HG02870 (cell line): ENCODE measurements around the gene RIOK1.
"Not testable (repeated sequence)": the region's sequence is repeated elsewhere in the genome, so short reads cannot be mapped to it uniquely, and the experiment has no call there.

Experiments used
- ATAC-seq: cut with Tn5 transposase; IDR thresholded peaks from one replicate; pipeline ENCODE4 v1.9.1; 2021; ENCODE audit warnings: mild to moderate bottlenecking, moderate library complexity; ENCODE audit not compliant: unreplicated experiment

The RIOK1 gene

GRCh38 chr6:7439228-7439627, 49.6 kb downstream of the RIOK1 start:
- ATAC-seq: no peak

GRCh38 chr6:7440476-7440875, 50.9 kb downstream of the RIOK1 start:
- ATAC-seq: no peak

- no peak for ATAC-seq
Measured at GRCh38 chr6:7441048-7441775, 51.6 kb downstream of the RIOK1 start.

- ATAC-seq: no peak
Measured at GRCh38 chr6:7442467-7442866, 52.9 kb downstream of the RIOK1 start.

- no peak for ATAC-seq
Measured at GRCh38 chr6:7445101-7445500, 55.5 kb downstream of the RIOK1 start.

- no peak for ATAC-seq
Measured at GRCh38 chr6:7445885-7446461, 56.4 kb downstream of the RIOK1 start.

- no peak for ATAC-seq
Measured at GRCh38 chr6:7446619-7447325, 57.2 kb downstream of the RIOK1 start.

- no peak for ATAC-seq
Measured at GRCh38 chr6:7448232-7448631, 58.6 kb downstream of the RIOK1 start.

GRCh38 chr6:7449018-7449417, 59.4 kb downstream of the RIOK1 start:
- ATAC-seq: no peak

GRCh38 chr6:7451326-7451725, 61.7 kb downstream of the RIOK1 start:
- no peak for ATAC-seq

GRCh38 chr6:7452898-7453297, 63.3 kb downstream of the RIOK1 start:
- ATAC-seq: no peak

- no peak for ATAC-seq
Measured at GRCh38 chr6:7454696-7455358, 65.2 kb downstream of the RIOK1 start.

GRCh38 chr6:7456302-7456701, 66.7 kb downstream of the RIOK1 start:
- not testable (repeated sequence) for ATAC-seq

GRCh38 chr6:7461416-7461815, 71.8 kb downstream of the RIOK1 start:
- ATAC-seq: no peak

GRCh38 chr6:7463785-7464184, 74.2 kb downstream of the RIOK1 start:
- ATAC-seq: no peak

GRCh38 chr6:7467007-7467897, 77.6 kb downstream of the RIOK1 start:
- no peak for ATAC-seq
